ENCODE results near the gene CAMK1. TPM values are rescaled to one million over a fixed set of nuclear protein-coding genes. Genes with fewer than 3 reads are reported as not detected.

Gene CAMK1
- total RNA-seq, 1 experiment from 2014 or later: 9.7 TPM

DNA sequence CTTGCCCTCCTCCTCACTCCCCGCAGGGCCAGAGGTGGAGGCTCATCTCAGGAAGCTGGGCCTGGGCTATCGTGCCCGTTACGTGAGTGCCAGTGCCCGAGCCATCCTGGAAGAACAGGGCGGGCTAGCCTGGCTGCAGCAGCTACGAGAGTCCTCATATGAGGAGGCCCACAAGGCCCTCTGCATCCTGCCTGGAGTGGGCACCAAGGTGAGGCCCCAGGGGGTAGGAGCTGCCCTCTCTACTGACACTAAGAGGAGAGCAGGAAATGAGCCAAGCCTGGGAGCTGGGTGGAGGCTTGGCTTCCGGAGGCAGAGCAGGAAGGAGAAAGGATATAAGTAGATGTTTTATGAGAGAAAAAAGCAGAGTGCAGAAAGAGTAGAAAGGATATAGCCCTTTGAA is 15.1 kb downstream of the CAMK1 start:
- CTCF ChIA-PET: no interaction called here
- H3K36me3 ChIP-seq (ENCODE audit: control insufficient read depth, insufficient read depth, low read length): peaks cover 2% of the 10 kb centered on the region; the same call in 1 of the 2 replicates
- in situ Hi-C loops (cut with HindIII; ENCODE audit: low pct_unique_long_range_greater_than_20kb, low sequenced_read_pairs) (no loop called here), intact Hi-C loops (cut with micrococcal nuclease; ENCODE audit: unreplicated experiment) (no loop called here)
- BruUV-seq (replicated peaks): no TSS peak
- H3K27me3 ChIP-seq (ENCODE audit: control insufficient read depth, insufficient read depth, low read length): no peaks in the 10 kb centered on the region
- POLR2A ChIA-PET: no interaction called here
- TF ChIP-seq, protein P1, sequence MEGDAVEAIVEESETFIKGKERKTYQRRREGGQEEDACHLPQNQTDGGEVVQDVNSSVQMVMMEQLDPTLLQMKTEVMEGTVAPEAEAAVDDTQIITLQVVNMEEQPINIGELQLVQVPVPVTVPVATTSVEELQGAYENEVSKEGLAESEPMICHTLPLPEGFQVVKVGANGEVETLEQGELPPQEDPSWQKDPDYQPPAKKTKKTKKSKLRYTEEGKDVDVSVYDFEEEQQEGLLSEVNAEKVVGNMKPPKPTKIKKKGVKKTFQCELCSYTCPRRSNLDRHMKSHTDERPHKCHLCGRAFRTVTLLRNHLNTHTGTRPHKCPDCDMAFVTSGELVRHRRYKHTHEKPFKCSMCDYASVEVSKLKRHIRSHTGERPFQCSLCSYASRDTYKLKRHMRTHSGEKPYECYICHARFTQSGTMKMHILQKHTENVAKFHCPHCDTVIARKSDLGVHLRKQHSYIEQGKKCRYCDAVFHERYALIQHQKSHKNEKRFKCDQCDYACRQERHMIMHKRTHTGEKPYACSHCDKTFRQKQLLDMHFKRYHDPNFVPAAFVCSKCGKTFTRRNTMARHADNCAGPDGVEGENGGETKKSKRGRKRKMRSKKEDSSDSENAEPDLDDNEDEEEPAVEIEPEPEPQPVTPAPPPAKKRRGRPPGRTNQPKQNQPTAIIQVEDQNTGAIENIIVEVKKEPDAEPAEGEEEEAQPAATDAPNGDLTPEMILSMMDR (IDR thresholded peaks at IDR 0.05): no peak
- TF ChIP-seq, protein P2, sequence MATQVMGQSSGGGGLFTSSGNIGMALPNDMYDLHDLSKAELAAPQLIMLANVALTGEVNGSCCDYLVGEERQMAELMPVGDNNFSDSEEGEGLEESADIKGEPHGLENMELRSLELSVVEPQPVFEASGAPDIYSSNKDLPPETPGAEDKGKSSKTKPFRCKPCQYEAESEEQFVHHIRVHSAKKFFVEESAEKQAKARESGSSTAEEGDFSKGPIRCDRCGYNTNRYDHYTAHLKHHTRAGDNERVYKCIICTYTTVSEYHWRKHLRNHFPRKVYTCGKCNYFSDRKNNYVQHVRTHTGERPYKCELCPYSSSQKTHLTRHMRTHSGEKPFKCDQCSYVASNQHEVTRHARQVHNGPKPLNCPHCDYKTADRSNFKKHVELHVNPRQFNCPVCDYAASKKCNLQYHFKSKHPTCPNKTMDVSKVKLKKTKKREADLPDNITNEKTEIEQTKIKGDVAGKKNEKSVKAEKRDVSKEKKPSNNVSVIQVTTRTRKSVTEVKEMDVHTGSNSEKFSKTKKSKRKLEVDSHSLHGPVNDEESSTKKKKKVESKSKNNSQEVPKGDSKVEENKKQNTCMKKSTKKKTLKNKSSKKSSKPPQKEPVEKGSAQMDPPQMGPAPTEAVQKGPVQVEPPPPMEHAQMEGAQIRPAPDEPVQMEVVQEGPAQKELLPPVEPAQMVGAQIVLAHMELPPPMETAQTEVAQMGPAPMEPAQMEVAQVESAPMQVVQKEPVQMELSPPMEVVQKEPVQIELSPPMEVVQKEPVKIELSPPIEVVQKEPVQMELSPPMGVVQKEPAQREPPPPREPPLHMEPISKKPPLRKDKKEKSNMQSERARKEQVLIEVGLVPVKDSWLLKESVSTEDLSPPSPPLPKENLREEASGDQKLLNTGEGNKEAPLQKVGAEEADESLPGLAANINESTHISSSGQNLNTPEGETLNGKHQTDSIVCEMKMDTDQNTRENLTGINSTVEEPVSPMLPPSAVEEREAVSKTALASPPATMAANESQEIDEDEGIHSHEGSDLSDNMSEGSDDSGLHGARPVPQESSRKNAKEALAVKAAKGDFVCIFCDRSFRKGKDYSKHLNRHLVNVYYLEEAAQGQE (IDR thresholded peaks at IDR 0.05; ENCODE audit: insufficient read depth in 1 of 2, low read depth in 2 of 2, low read length in 1 of 2): no peak
- TF ChIP-seq POLR2AphosphoS5 (IDR thresholded peaks at IDR 0.05; ENCODE audit: low read depth, low read length) (no peak), SIN3A (IDR thresholded peaks at IDR 0.05; ENCODE audit: borderline replicate concordance, insufficient read depth, low read depth, low read length) (no peak)
- H3K27ac ChIP-seq (ENCODE audit: low read length): no peak overlapping the region
- no peak overlapping the region for H3K4me3 ChIP-seq (ENCODE audit: low read depth in 2 of 2, low read length in 2 of 2)
- no peak for DNase-seq (ENCODE audit: low read depth, low spot score)
- no peak for ATAC-seq
- H3K9me3 ChIP-seq (ENCODE audit: control insufficient read depth, insufficient read depth, low read depth, low read length): no peaks in the 10 kb centered on the region
- peaks cover 7% of the 10 kb centered on the region; the same call in 1 of the 2 replicates for H3K4me1 ChIP-seq (ENCODE audit: control insufficient read depth, insufficient read depth, low read length)

DNA sequence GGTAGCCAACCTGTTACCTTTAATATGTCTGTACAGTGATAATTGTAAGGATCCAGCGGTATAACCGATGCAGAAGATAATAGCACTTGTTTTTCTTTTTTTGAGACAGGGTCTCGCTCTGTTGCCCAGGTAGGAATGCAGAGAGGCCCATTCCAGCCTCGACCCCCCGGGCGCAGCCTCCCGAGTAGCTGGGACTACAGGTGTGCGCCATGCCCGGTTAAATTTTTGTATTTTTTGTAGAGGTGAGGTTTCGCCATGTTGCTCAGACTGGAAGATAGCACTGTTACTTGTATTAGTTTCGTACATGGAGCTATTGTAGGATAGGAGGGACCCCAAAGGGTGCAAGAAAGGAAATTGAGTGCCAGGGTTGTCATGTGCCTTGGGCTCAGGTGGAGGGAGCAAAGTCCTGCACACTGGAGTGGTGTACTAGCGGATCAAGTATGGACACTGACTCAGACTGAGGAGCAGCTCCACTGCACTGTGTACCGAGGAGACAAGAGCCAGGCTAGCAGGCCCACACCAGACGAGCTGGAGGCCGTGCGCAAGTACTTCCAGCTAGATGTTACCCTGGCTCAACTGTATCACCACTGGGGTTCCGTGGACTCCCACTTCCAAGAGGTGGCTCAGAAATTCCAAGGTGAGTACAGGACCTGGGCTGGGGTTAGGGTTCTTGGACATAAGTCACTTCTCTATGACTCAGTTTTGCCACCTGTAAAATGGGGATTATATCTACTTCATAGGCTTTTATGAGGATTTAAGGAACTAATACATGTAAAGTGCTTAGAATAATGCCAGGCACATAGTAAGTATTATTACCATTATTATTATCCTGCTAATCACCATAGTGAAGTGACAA is 19.0 kb downstream of the CAMK1 start:
- ChIA-PET CTCF (no interaction called here), POLR2A (no interaction called here)
- Histone ChIP-seq H3K4me1 (ENCODE audit: control insufficient read depth, insufficient read depth, low read length) (peaks cover 7% of the 10 kb centered on the region; the same call in 1 of the 2 replicates), H3K27me3 (ENCODE audit: control insufficient read depth, insufficient read depth, low read length) (no peaks in the 10 kb centered on the region), H3K36me3 (ENCODE audit: control insufficient read depth, insufficient read depth, low read length) (peaks cover 2% of the 10 kb centered on the region), H3K4me3 (ENCODE audit: low read depth in 2 of 2, low read length in 2 of 2) (peak overlapping the region; percentile 90 to 91), H3K27ac (ENCODE audit: low read length) (peak overlapping the region; percentile 88), H3K9me3 (ENCODE audit: control insufficient read depth, insufficient read depth, low read depth, low read length) (no peaks in the 10 kb centered on the region)
- no TSS peak for BruUV-seq (replicated peaks)
- in situ Hi-C loops (cut with HindIII; ENCODE audit: low pct_unique_long_range_greater_than_20kb, low sequenced_read_pairs): no loop called here
- intact Hi-C loops (cut with micrococcal nuclease; ENCODE audit: unreplicated experiment): no loop called here
- no peak for ATAC-seq
- DNase-seq (ENCODE audit: low read depth, low spot score): no peak
- TF ChIP-seq POLR2AphosphoS5 (IDR thresholded peaks at IDR 0.05; ENCODE audit: low read depth, low read length): no peak
- TF ChIP-seq, protein P1 (IDR thresholded peaks at IDR 0.05): no peak
- TF ChIP-seq, protein P2 (IDR thresholded peaks at IDR 0.05; ENCODE audit: insufficient read depth in 1 of 2, low read depth in 2 of 2, low read length in 1 of 2): no peak

Measured in Panc1 (cell line).